Left lung (tissue), 10 donors: ENCODE data around the gene PTPDC1. TPM values are rescaled to one million over a fixed set of nuclear protein-coding genes. Genes with fewer than 3 reads are reported as not detected.
A peak's percentile ranks its signal among the peaks of the same experiment; 100 is the strongest.
"Not testable (repeated sequence)": the region's sequence is repeated elsewhere in the genome, so short reads cannot be mapped to it uniquely, and the experiment has no call there.

Source experiments
- ATAC-seq: fragments of 200-7000 bp; cut with Tn5 transposase; one replicate; pipeline ENCODE4 v1.9.1; 2020; ENCODE audit warnings: moderate library complexity
- DNase-seq, 4 donors: peaks; one replicate each; pipeline ENCODE4 v3.0.0-alpha.2; 2013 to 2020
- H3K27ac ChIP-seq, 2 donors: fragments of 200-600 bp; sonication (generic) in 1 of 2; one replicate each; pipeline versions ENCODE4 v1.5.0 to v1.8.0; 2020 to 2021
- H3K27me3 ChIP-seq, 2 donors: fragments of 200-600 bp; sonication (generic) in 1 of 2; one replicate each; pipeline versions ENCODE4 v1.5.0 to v1.8.0; 2020 to 2021
- H3K36me3 ChIP-seq, 2 donors: fragments of 200-600 bp; sonication (generic) in 1 of 2; one replicate each; pipeline versions ENCODE4 v1.5.0 to v1.8.0; 2020 to 2021
- H3K4me1 ChIP-seq, 2 donors: fragments of 200-600 bp; one replicate each; pipeline ENCODE4 v1.8.0; 2021
- H3K4me3 ChIP-seq, 2 donors: fragments of 200-600 bp; sonication (generic) in 1 of 2; one replicate each; pipeline versions ENCODE4 v1.5.0 to v1.8.0; 2020 to 2021; ENCODE audit warnings: mild to moderate bottlenecking in 1 of 2
- H3K9me3 ChIP-seq, 2 donors: fragments of 200-600 bp; sonication (generic) in 1 of 2; one replicate each; pipeline versions ENCODE4 v1.5.0 to v1.8.0; 2020 to 2021
- CTCF ChIP-seq, 2 donors: fragments of 200-600 bp; sonication (generic) in 1 of 2; IDR thresholded peaks; one replicate each; pipeline versions ENCODE4 v1.5.0 to v1.8.0; 2021; ENCODE audit warnings: antibody characterized with exemption in 2 of 2
- intact Hi-C, 2 donors: fragments of 100-400 bp; cut with DNase I; formaldehyde crosslinking; loops; one replicate each; pipeline versions ENCODE4 v1.11.2 to v1.14.2; 2022
- polyA plus RNA-seq, 6 donors: library from polyadenylated mRNA; unstranded; fragments of 120-200 nt; gene quantifications; one replicate each; pipeline ENCODE4 v1.2.1, GENCODE V29; 2013; ENCODE audit not compliant: insufficient read length in 6 of 6
- total RNA-seq, 2 donors: library from RNA; stranded (reverse); fragmentation: NEBNext Ultra II Directional; extraction: Animal tissue kit (Norgen Biotek cat#: 25700); gene quantifications; one replicate each; pipeline ENCODE4 v1.2.1, GENCODE V29; 2021
- donor health status: DM: no; HTN: yes; CAD: no.
- donor health status: DM: no; HTN: no; CAD: no.

Gene PTPDC1
- total and polyA plus RNA-seq, 8 donors, result 9.2 to 18.7 (median 15.4) TPM

DNA sequence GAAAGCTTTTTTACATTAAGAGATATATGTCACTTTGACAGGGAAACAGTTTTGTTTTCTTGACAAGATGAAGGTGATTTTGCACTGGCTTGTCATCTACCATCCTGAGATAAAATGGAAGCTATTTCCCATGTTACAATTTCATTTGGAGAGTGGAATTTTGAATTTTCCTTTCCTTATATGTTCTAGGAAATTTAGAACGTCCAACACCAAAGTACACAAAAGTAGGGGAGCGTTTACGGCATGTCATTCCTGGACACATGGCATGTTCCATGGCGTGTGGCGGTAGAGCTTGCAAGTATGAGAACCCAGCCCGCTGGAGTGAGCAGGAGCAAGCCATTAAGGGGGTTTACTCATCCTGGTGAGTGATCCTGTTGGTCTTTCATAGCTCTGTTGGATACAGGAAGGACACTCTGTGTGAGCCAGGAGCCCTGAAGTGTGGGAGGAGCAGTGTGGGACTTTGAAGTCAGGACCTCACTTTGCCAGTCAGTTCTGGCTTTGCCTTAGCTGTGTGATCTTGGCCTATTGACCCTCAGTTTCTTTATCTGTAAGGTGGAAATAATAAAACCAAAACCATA is 887 bp downstream of the PTPDC1 start:
- no peak for TF ChIP-seq CTCF (IDR thresholded peaks at IDR 0.05)
- H3K4me3 ChIP-seq, result no peak overlapping the region
- DNase-seq (no peak), ATAC-seq (no peak)
- peaks cover 0 to 13% of the 10 kb centered on the region in 2 donors for H3K4me1 ChIP-seq
- intact Hi-C loops, result no loop called here
- no peaks in the 10 kb centered on the region for H3K27me3 ChIP-seq
- H3K9me3 ChIP-seq, result no peaks in the 10 kb centered on the region
- no peak overlapping the region for H3K27ac ChIP-seq
- no peaks in the 10 kb centered on the region for H3K36me3 ChIP-seq

DNA sequence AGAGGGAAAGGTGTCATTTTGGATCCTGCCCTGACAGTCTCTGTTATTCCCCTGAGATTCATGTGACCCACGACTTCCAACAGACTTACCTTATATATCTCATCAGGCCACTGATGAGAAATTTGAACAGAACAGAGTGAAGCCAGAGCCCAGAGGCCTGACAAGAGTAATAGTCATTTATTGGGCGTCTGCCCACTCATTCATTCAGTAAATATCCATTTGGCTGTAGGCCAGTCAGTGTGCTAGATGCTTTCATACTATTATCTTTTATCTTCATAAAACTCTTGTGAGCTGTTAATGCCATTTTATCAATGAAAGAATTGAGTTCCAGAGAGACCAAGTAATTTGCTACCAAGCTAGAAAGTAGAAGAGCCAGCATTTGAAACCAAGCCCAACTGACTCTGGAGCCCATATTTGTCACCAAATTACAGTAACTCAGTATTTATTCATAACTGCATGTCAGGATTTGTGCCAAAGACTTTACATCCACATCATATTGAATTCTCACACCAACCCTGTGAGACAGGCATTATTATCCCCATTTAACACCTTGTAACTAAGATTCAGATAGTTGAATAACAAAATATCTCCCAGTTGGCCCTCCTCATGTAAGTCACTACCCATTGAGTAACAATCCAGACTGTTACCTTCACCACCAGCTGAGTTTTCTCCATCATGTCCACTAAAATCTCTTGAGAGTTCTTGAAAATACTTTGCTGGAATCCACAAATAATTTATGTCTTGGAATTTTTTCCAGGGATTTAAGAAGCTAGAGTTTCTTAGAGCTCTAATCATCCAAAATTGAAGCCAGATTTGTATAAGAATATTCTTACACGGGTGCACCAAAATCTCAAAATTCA is 2.5 kb downstream of the PTPDC1 start:
- TF ChIP-seq CTCF (IDR thresholded peaks at IDR 0.05), result no peak
- peaks cover 0 to 13% of the 10 kb centered on the region in 2 donors for H3K4me1 ChIP-seq
- H3K4me3 ChIP-seq, result no peak overlapping the region
- ATAC-seq, result no peak
- no peaks in the 10 kb centered on the region for H3K27me3 ChIP-seq
- intact Hi-C loops, result no loop called here
- no peak for DNase-seq
- no peak overlapping the region for H3K27ac ChIP-seq
- H3K36me3 ChIP-seq, result no peaks in the 10 kb centered on the region
- H3K9me3 ChIP-seq, result no peaks in the 10 kb centered on the region

DNA sequence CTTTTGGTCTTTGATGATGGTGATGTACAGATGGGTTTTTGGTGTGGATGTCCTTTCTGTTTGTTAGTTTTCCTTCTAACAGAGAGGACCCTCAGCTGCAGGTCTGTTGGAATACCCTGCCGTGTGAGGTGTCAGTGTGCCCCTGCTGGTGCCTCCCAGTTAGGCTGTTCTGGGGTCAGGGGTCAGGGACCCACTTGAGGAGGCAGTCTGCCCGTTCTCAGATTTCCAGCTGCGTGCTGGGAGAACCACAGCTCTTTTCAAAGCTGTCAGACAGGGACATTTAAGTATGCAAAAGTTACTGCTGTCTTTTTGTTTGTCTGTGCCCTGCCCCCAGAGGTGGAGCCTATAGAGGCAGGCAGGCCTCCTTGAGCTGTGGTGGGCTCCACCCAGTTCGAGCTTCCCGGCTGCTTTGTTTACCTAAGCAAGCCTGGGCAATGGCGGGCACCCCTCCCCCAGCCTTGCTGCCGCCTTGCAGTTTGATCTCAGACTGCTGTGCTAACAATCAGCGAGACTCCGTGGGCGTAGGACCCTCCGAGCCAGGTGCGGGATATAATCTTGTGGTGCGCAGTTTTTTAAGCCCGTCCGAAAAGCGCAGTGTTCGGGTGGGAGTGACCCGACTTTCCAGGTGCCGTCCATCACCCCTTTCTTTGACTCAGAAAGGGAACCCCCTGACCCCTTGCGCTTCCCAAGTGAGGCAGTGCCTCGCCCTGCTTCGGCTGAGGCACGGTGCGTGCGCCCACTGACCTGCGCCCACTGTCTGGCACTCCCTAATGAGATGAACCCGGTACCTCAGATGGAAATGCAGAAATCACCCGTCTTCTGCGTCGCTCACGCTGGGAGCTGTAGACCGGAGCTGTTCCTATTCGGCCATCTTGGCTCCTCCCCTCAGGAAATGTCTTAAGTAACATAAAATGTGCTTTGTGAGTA is 10.2 kb downstream of the PTPDC1 start:
- H3K4me1 ChIP-seq, H3K36me3 ChIP-seq, H3K27ac ChIP-seq, H3K9me3 ChIP-seq, ATAC-seq, DNase-seq, intact Hi-C loops, H3K4me3 ChIP-seq, H3K27me3 ChIP-seq: not testable (repeated sequence)

DNA sequence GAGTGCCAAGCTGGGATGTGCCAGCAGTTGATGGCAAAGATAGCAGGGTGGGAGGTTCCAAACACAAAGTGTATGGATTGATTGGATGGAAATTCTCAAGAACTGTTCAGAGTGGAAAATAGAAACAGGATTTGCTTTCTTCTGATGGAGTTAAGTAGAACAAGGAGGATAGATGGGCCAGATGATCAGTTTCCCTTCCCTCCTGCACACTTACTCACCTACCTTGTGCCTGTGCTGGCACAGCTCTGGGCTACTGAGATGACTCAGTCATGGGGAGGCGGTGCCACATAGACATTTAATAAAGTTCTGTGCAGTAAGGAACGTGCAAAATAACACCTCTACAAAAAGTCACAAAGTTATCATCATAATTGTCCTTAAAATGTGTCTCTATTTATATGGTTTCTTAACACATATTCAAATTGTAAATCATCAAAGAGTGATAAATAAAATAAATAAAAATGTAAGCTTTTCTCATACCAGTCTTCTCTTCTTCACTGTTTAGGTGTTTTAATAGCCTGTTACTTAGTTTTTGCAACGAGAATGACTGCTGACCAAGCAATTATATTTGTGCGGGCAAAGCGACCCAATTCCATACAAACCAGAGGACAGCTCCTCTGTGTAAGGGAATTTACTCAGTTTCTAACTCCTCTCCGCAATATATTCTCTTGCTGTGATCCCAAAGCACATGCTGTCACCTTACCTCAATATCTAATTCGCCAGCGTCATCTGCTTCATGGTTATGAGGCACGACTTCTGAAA is 12.7 kb downstream of the PTPDC1 start:
- H3K9me3 ChIP-seq, result no peaks in the 10 kb centered on the region
- H3K27me3 ChIP-seq, result no peaks in the 10 kb centered on the region
- DNase-seq (no peak), ATAC-seq (no peak)
- intact Hi-C loops, result no loop called here
- no peaks in the 10 kb centered on the region for H3K4me1 ChIP-seq
- peaks cover 0 to 7% of the 10 kb centered on the region in 2 donors for H3K36me3 ChIP-seq
- no peak for TF ChIP-seq CTCF (IDR thresholded peaks at IDR 0.05)
- H3K4me3 ChIP-seq, result no peak overlapping the region
- H3K27ac ChIP-seq, result no peak overlapping the region

- no peak for TF ChIP-seq CTCF (IDR thresholded peaks at IDR 0.05)
- intact Hi-C loops, result no loop called here
- Histone ChIP-seq H3K27ac (no peak overlapping the region), H3K27me3 (no peaks in the 10 kb centered on the region), H3K4me3 (no peak overlapping the region), H3K9me3 (no peaks in the 10 kb centered on the region), H3K4me1 (no peaks in the 10 kb centered on the region), H3K36me3 (peaks cover 0 to 7% of the 10 kb centered on the region in 2 donors)
- ATAC-seq (peak; percentile 75), DNase-seq (peak in 1 of 4 donors; percentile 49)
Measured at GRCh38 chr9:94097788-94098414, 13.6 kb downstream of the PTPDC1 start.
